HG02884 (cell line): ENCODE results near the gene BAG5.
"Not testable (repeated sequence)": the region's sequence is repeated elsewhere in the genome, so short reads cannot be mapped to it uniquely, and the experiment has no call there.

Experiments
- ATAC-seq: cut with Tn5 transposase; IDR thresholded peaks from one replicate; pipeline ENCODE4 v1.9.1; 2021; ENCODE audit warnings: mild to moderate bottlenecking, moderate library complexity; ENCODE audit not compliant: unreplicated experiment

BAG5 gene

DNA sequence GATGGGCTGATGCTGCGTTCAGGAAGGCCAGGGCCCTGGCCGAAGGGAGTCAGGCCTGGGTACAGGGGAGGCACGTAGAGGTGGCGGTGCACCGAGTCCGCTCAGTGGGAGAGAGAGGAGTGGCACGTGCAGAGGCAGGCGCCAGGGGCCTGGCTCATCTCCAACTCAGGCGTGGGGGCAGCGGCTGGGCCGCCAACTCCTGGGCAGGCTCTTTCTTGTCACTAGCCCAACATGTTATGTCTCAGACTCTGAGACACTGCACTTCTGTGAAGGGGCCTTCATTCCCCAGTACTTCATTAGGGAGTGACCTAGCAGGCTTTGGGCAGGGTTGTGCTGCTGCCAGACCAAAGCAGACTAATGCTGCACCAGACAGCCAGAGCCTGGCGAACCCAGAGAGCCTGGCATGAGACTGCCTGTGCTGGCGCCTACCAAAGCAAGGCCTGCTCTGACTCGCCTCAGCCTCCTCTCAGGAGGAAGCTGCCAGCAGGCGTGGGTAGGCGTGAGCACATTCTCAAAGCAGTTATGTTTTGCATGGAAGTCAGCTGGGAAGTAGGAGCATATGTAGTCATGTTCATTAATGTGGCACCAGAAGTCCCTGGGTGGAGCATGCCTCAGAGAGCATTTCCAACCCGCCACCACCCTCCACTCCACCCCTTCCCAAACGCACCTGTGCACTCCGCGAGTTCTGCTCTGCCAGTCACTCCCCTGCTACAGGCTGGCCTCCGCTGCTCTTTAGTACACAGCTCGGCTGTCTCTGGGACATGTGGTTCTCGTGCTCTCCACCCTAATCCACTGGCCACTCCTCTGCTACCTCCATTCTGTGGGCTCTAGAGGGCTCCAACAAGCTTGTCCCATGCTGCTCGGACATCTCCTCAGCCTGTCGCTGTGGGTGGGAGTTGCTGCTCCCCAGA lies 49.5 kb downstream of the BAG5 start:
- ATAC-seq: no peak

DNA sequence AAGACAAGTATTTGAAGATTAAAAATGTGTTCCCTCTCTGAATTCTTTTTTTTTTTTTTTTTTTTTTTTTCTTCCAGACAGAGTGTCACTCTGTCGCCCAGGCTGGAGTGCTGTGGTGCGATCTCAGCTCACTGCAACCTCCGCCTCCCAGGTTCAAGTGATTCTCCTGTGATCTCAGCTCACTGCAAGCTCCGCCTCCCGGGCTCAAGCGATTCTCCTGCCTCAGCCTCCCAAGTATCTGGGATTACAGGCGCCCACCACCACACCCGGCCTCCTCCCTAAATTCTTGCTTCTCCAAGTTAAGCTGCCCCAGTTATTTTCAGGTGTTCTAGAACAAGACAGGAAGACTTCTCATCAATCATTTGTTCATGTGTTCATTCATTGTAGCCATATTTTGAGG lies 50.3 kb downstream of the BAG5 start:
- ATAC-seq: not testable (repeated sequence)

GRCh38 chr14:103510724-103511693 lies 51.4 kb downstream of the BAG5 start:
- ATAC-seq: no peak

DNA sequence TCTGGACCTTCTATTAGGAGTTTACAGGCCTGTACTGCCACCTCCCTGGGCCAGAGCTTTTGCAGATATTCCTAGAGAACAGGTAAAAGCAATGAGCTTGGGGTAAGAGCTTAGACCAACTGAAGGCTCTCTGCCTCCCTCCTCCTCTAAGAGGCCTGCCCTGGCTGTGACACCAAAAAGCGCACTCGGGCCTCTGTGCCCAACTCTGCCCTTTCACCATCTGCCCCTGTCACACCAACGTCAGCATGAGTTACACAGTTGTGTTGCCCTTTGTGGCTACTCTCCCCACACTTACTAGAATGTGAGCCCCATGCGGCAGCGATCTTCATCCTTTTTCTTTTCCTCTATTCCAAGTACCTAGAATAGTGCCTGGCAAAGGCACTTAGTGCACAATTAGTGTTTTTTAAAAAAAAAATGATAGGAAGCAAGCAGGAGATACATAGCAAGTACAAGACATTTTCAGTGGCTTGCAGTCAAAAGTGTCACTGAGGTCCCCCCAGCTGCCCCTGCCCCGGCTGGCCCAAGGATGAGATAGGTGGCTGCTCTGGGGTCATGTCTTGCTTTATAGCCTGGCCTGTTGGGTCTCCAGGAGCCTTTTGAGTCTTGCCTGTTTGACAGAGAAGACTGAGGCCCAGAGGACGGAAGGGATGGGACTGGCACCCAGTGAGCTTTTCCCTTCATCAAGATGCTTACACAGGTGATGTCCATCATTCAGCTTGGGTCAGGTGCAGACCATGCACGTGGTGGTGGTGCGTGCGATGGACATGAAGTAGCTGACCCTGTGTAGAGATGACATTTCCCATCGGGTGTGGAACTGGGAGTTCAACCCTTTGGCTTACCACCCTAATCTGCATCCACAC lies 52.4 kb downstream of the BAG5 start:
- no peak for ATAC-seq

GRCh38 chr14:103508521-103509329 lies 53.7 kb downstream of the BAG5 start:
- no peak for ATAC-seq

DNA sequence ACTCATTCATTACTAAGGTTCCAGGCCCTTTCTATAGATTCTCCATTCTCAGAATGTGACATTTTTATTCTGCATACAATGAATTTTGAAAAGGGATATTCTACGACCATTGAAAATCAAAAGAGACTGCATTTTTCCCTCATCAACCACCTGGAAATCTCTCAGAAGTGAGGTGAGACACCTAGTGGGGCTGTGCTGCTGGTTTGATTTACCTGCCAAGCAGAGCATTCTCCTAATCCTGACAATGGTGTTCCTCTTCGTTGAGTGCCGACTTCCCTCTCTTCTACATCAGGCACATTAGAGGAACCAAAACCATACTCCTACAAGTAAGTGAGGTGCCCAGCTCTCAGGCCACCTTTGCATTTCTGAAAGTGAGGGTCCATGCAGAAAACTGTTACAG lies 54.7 kb downstream of the BAG5 start:
- no peak for ATAC-seq
